IMR-90 (cell line): Measurements from ENCODE around the gene TCF7L1.

Experiments used
- POLR2A ChIP-seq: IDR thresholded peaks from 2 replicates; pipeline ENCODE4 v1.6.1; 2012; ENCODE audit warnings: mild to moderate bottlenecking, low read depth, low read length
- TF ChIP-seq, protein P1 (sequence below): fragments of 150-350 bp; IDR thresholded peaks from 2 replicates; pipeline ENCODE4 v1.6.1; 2017; ENCODE audit warnings: mild to moderate bottlenecking, antibody characterized with exemption, low read length, low read depth
- TF ChIP-seq, protein P2 (sequence below): conservative IDR thresholded peaks from 2 replicates; pipeline ENCODE4 v1.5.1; 2012; ENCODE audit warnings: mild to moderate bottlenecking, low read depth, low read length, improper control_type of control experiment

DNA sequence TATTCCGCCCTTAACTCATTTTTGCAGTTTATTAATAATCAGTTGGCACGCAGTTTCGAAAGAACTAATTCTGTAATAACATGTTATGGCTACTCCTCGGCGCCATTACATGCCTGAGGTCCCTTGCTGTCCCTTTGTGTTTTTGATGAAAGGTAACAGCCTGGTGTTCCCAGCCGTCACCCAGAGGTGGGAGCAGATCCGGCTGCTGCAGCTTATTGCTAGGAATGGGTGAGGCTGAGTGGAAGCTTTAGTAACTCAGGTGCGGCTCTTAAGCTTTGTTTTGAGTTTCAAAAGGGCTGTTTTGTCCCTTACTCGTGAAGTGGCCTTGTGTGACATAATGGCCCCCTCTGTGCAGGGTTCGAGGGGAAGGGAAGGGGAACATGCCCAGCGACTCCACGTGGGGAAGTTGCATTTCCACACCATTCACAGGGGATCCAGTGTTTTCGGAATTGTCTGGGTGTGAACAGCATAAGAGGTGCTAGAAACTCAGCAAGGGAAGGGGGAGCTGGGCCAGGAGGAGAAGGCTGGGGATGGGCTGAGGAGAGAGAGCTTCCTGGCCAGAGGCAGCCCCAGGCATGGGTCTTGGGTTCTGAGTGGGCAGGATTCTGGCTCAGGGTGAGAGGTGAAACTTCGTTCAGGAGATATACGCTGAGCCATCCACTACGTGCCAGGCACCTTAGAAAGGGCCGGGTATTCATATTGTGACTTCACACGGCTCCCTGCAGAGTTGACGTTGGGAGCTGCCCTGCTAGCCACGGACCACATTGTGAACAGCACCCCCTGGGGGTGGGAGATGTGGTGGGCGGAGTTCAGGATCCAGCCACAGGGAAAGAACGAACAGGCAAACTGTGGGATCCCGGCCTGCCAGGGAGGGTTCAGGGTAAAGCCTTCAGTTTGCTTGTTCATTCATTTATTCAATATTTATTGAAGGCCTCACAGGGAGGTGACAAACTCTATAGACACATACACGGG is 110.2 kb downstream of the TCF7L1 start:
- TF ChIP-seq, protein P1, sequence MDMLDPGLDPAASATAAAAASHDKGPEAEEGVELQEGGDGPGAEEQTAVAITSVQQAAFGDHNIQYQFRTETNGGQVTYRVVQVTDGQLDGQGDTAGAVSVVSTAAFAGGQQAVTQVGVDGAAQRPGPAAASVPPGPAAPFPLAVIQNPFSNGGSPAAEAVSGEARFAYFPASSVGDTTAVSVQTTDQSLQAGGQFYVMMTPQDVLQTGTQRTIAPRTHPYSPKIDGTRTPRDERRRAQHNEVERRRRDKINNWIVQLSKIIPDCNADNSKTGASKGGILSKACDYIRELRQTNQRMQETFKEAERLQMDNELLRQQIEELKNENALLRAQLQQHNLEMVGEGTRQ, result no peak
- TF ChIP-seq POLR2A, result no peak
- TF ChIP-seq, protein P2, sequence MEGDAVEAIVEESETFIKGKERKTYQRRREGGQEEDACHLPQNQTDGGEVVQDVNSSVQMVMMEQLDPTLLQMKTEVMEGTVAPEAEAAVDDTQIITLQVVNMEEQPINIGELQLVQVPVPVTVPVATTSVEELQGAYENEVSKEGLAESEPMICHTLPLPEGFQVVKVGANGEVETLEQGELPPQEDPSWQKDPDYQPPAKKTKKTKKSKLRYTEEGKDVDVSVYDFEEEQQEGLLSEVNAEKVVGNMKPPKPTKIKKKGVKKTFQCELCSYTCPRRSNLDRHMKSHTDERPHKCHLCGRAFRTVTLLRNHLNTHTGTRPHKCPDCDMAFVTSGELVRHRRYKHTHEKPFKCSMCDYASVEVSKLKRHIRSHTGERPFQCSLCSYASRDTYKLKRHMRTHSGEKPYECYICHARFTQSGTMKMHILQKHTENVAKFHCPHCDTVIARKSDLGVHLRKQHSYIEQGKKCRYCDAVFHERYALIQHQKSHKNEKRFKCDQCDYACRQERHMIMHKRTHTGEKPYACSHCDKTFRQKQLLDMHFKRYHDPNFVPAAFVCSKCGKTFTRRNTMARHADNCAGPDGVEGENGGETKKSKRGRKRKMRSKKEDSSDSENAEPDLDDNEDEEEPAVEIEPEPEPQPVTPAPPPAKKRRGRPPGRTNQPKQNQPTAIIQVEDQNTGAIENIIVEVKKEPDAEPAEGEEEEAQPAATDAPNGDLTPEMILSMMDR, result peak; percentile 31
